Caco-2 (cell line): ENCODE measurements around the gene FLRT3. TPM values are rescaled to one million over a fixed set of nuclear protein-coding genes. Genes with fewer than 3 reads are reported as not detected.

Experiments used
- BruUV-seq: library from RNA; stranded (reverse); fragments of 400-500 nt; replicated peaks from 2 replicates; lab custom pipeline; 2021; lab: Mats Ljungman, UMichigan
- CTCF ChIA-PET: fragments of 300-600 bp; sonication (Branson Sonifier 250); formaldehyde crosslinking; loops from one replicate; lab custom pipeline; 2022; ENCODE audit warnings: antibody characterized with exemption; lab: Charles Lee
- POLR2A ChIA-PET: fragments of 300-600 bp; sonication (Branson Sonifier 250); formaldehyde crosslinking; loops from one replicate; lab custom pipeline; 2022; ENCODE audit warnings: antibody characterized with exemption; lab: Charles Lee
- DNase-seq, 2 experiments: peaks; one replicate each; pipeline versions ENCODE4 v3.0.0 to v3.0.0-alpha.2; 2020 to 2022
- H3K27me3 ChIP-seq: replicated peaks from 2 replicates; pipeline ENCODE4 v1.6.0; 2011; ENCODE audit warnings: low read length; ENCODE audit not compliant: control insufficient read depth, insufficient read depth
- H3K36me3 ChIP-seq: 2 replicates; pipeline ENCODE4 v1.5.1; 2011; ENCODE audit warnings: low read length; ENCODE audit not compliant: control insufficient read depth, insufficient read depth
- H3K4me1 ChIP-seq: fragments of 250-450 bp; sonication (Bioruptor Pico); 2 replicates; pipeline ENCODE4 v1.5.1; 2020; ENCODE audit warnings: mild to moderate bottlenecking
- H3K4me3 ChIP-seq: 2 replicates; pipeline ENCODE4 v1.5.1; 2011; ENCODE audit warnings: low read depth, mild to moderate bottlenecking, control low read depth, low read length
- H3K9me3 ChIP-seq: fragments of 250-450 bp; sonication (Bioruptor Pico); 2 replicates; pipeline ENCODE4 v1.5.1; 2020; ENCODE audit warnings: mild to moderate bottlenecking, moderate library complexity
- H3K27ac Mint-ChIP-seq: one replicate; pipeline ENCODE4 v1.8.0; 2022; ENCODE audit warnings: mixed read lengths; ENCODE audit not compliant: unreplicated experiment
- H3K27me3 Mint-ChIP-seq: one replicate; pipeline ENCODE4 v1.8.0; 2022; ENCODE audit warnings: mixed read lengths; ENCODE audit not compliant: insufficient read depth, unreplicated experiment
- H3K36me3 Mint-ChIP-seq: one replicate; pipeline ENCODE4 v1.8.0; 2022; ENCODE audit warnings: mild to moderate bottlenecking, mixed read lengths; ENCODE audit not compliant: insufficient read depth, unreplicated experiment
- H3K4me1 Mint-ChIP-seq: one replicate; pipeline ENCODE4 v1.8.0; 2022; ENCODE audit warnings: low read depth, mixed read lengths; ENCODE audit not compliant: unreplicated experiment
- H3K4me3 Mint-ChIP-seq: one replicate; pipeline ENCODE4 v1.8.0; 2022; ENCODE audit warnings: mild to moderate bottlenecking, moderate library complexity, mixed read lengths; ENCODE audit not compliant: unreplicated experiment
- H3K9me3 Mint-ChIP-seq: one replicate; pipeline ENCODE4 v1.8.0; 2022; ENCODE audit warnings: mixed read lengths; ENCODE audit not compliant: unreplicated experiment
- CTCF ChIP-seq, 2 experiments: fragments of 200-600 bp in 1 of 2; IDR thresholded peaks; 1 replicate in 1 of 2; 2 replicates in 1 of 2; pipeline versions ENCODE4 v1.5.1 to v1.8.0; 2011 to 2022; ENCODE audit warnings: antibody characterized with exemption in 1 of 2, control low read depth in 1 of 2, inconsistent platforms in 1 of 2, low read depth in 1 of 2, low read length in 1 of 2, mild to moderate bottlenecking in 1 of 2, moderate library complexity in 1 of 2; ENCODE audit not compliant: insufficient read depth in 1 of 2, severe bottlenecking in 1 of 2, unreplicated experiment in 1 of 2
- intact Hi-C: fragments of 100-400 bp; cut with micrococcal nuclease; formaldehyde crosslinking; loops from one replicate; pipeline ENCODE4 v1.10.0; 2022; ENCODE audit not compliant: unreplicated experiment
- total RNA-seq: library from RNA; stranded (reverse); gene quantifications from 2 replicates; pipeline ENCODE4 v1.2.3, GENCODE V29; 2022

Gene FLRT3
- total RNA-seq, 1 experiment from 2014 or later = 107 TPM

GRCh38 chr20:14288341-14289330, 48.8 kb downstream of the FLRT3 start:
- Mint-ChIP-seq H3K9me3 (no peaks in the 10 kb centered on the region), H3K27ac (no peak overlapping the region), H3K36me3 (no peaks in the 10 kb centered on the region), H3K27me3 (peaks cover 3% of the 10 kb centered on the region), H3K4me3 (no peak overlapping the region), H3K4me1 (no peaks in the 10 kb centered on the region)
- H3K4me3 ChIP-seq = no peak overlapping the region
- ChIA-PET POLR2A (no interaction called here), CTCF (no interaction called here)
- BruUV-seq = no TSS peak
- H3K36me3 ChIP-seq = no peaks in the 10 kb centered on the region
- H3K4me1 ChIP-seq = no peaks in the 10 kb centered on the region
- H3K9me3 ChIP-seq = no peaks in the 10 kb centered on the region
- intact Hi-C loops = no loop called here
- no peak for TF ChIP-seq CTCF (IDR thresholded peaks at IDR 0.05; ENCODE audit: insufficient read depth in 1 of 2, low read depth in 1 of 2, low read length in 1 of 2, severe bottlenecking in 1 of 2, unreplicated experiment in 1 of 2)
- H3K27me3 ChIP-seq = no peaks in the 10 kb centered on the region
- DNase-seq = no peak

- BruUV-seq = no TSS peak
- no peak for TF ChIP-seq CTCF (IDR thresholded peaks at IDR 0.05; ENCODE audit: insufficient read depth in 1 of 2, low read depth in 1 of 2, low read length in 1 of 2, severe bottlenecking in 1 of 2, unreplicated experiment in 1 of 2)
- no peaks in the 10 kb centered on the region for H3K9me3 Mint-ChIP-seq
- no peak for DNase-seq
- H3K9me3 ChIP-seq = no peaks in the 10 kb centered on the region
- ChIA-PET CTCF (no interaction called here), POLR2A (no interaction called here)
- no peaks in the 10 kb centered on the region for H3K4me1 ChIP-seq
- H3K27ac Mint-ChIP-seq = no peak overlapping the region
- no peaks in the 10 kb centered on the region for H3K27me3 ChIP-seq
- no peaks in the 10 kb centered on the region for H3K36me3 ChIP-seq
- H3K27me3 Mint-ChIP-seq = no peaks in the 10 kb centered on the region
- H3K4me1 Mint-ChIP-seq = no peaks in the 10 kb centered on the region
- intact Hi-C loops = no loop called here
- H3K4me3 Mint-ChIP-seq = no peak overlapping the region
- no peaks in the 10 kb centered on the region for H3K36me3 Mint-ChIP-seq
- no peak overlapping the region for H3K4me3 ChIP-seq
Measured at GRCh38 chr20:14284443-14284842, 53.0 kb downstream of the FLRT3 start.

GRCh38 chr20:14282140-14282539, 55.3 kb downstream of the FLRT3 start:
- Histone ChIP-seq H3K27me3 (no peaks in the 10 kb centered on the region), H3K36me3 (no peaks in the 10 kb centered on the region), H3K9me3 (no peaks in the 10 kb centered on the region), H3K4me1 (no peaks in the 10 kb centered on the region), H3K4me3 (no peak overlapping the region)
- POLR2A ChIA-PET = no interaction called here
- intact Hi-C loops = no loop called here
- no peak overlapping the region for H3K4me3 Mint-ChIP-seq
- H3K36me3 Mint-ChIP-seq = no peaks in the 10 kb centered on the region
- H3K9me3 Mint-ChIP-seq = no peaks in the 10 kb centered on the region
- no peak for DNase-seq
- no peaks in the 10 kb centered on the region for H3K27me3 Mint-ChIP-seq
- no peak for TF ChIP-seq CTCF (IDR thresholded peaks at IDR 0.05; ENCODE audit: insufficient read depth in 1 of 2, low read depth in 1 of 2, low read length in 1 of 2, severe bottlenecking in 1 of 2, unreplicated experiment in 1 of 2)
- no peak overlapping the region for H3K27ac Mint-ChIP-seq
- BruUV-seq = no TSS peak
- no peaks in the 10 kb centered on the region for H3K4me1 Mint-ChIP-seq
- CTCF ChIA-PET = no interaction called here
